Measurements from ENCODE around the gene HOXD13.

The HOXD13 gene

GRCh38 chr2:176081376-176081836 is 11.1 kb upstream of the HOXD13 start:
- DNase-seq, result no peak

- no peak for DNase-seq
Observed at GRCh38 chr2:176081837-176082524, 10.5 kb upstream of the HOXD13 start.

- DNase-seq, result no peak
Observed at GRCh38 chr2:176082525-176082823, 10.0 kb upstream of the HOXD13 start.

- DNase-seq, result no peak
Observed at GRCh38 chr2:176082824-176083751, 9.4 kb upstream of the HOXD13 start.

- no peak for DNase-seq
Observed at GRCh38 chr2:176083796-176084261, 8.7 kb upstream of the HOXD13 start, which contains the start of gene EVX2. Gene EVX2 (minus strand): TSS chr2:176083962. CDS start chr2:176083776, 186 bp downstream.

GRCh38 chr2:176084611-176085119 is 7.9 kb upstream of the HOXD13 start:
- no peak for DNase-seq

- DNase-seq, result no peak
Observed at GRCh38 chr2:176085120-176085788, 7.3 kb upstream of the HOXD13 start.

- DNase-seq, result no peak
Observed at GRCh38 chr2:176085861-176086771, 6.4 kb upstream of the HOXD13 start.

- DNase-seq, result no peak
Observed at GRCh38 chr2:176087330-176088047, 5.0 kb upstream of the HOXD13 start.

- DNase-seq, result no peak
Observed at GRCh38 chr2:176088048-176088936, 4.2 kb upstream of the HOXD13 start.

GRCh38 chr2:176088937-176089842 is 3.3 kb upstream of the HOXD13 start:
- no peak for DNase-seq

GRCh38 chr2:176089843-176090395 is 2.6 kb upstream of the HOXD13 start:
- DNase-seq, result no peak

GRCh38 chr2:176090862-176091261 is 1.7 kb upstream of the HOXD13 start:
- no peak for DNase-seq

- DNase-seq, result no peak
Observed at GRCh38 chr2:176091329-176092258, 927 bp upstream of the HOXD13 start.

GRCh38 chr2:176093145-176093897 is 800 bp downstream of the HOXD13 start:
- DNase-seq, result no peak

- no peak for DNase-seq
Observed at GRCh38 chr2:176093898-176094249, 1.4 kb downstream of the HOXD13 start.

- no peak for DNase-seq
Observed at GRCh38 chr2:176094349-176094748, 1.8 kb downstream of the HOXD13 start.
